ENCODE data around the gene MAP4K4. TPM values are rescaled to one million over a fixed set of nuclear protein-coding genes. Genes with fewer than 3 reads are reported as not detected.

MAP4K4 gene
- polyA plus RNA-seq, 1 donor (not counting 4 experiments of a cell fraction or from before 2014, with no cell fraction given): 84.1 TPM

- Histone ChIP-seq H3K36me3 (ENCODE audit: control insufficient read depth in 2 of 2, extremely low read depth in 1 of 2, insufficient read depth in 2 of 2, low read length in 2 of 2) (no peaks in the 10 kb centered on the region), H3K4me2 (ENCODE audit: control insufficient read depth, extremely low read depth, insufficient read depth, low read depth, low read length) (no peak overlapping the region), H3K9me1 (ENCODE audit: control insufficient read depth, extremely low read depth, insufficient read depth, low read length) (no peaks in the 10 kb centered on the region), H3K79me2 (ENCODE audit: control insufficient read depth, insufficient read depth, low read length) (no peaks in the 10 kb centered on the region), H3K9ac (ENCODE audit: control insufficient read depth, extremely low read depth, insufficient read depth, low read length) (no peak overlapping the region), H3K9me3 (ENCODE audit: control insufficient read depth, low read depth, low read length) (no peaks in the 10 kb centered on the region), H3K27me3 (ENCODE audit: control insufficient read depth, extremely low read depth, insufficient read depth, low read length) (no peaks in the 10 kb centered on the region), H3K4me3 (ENCODE audit: control insufficient read depth in 2 of 3, extremely low read depth in 1 of 3, insufficient read depth in 2 of 3, low read depth in 1 of 3, low read length in 3 of 3) (no peak overlapping the region), H2AFZ (ENCODE audit: control insufficient read depth, low read length) (no peak overlapping the region), H4K20me1 (ENCODE audit: control insufficient read depth, extremely low read depth, insufficient read depth, low read length) (no peaks in the 10 kb centered on the region), H3K27ac (ENCODE audit: control insufficient read depth, insufficient read depth, low read length) (no peak overlapping the region), H3K4me1 (ENCODE audit: control insufficient read depth, extremely low read depth, insufficient read depth, low read length) (no peaks in the 10 kb centered on the region)
- dilution Hi-C loops (cut with MboI; ENCODE audit: extremely low pct_ligation_motif_present, low sequenced_read_pairs): no loop called here
- FAIRE-seq (no peak), DNase-seq (ENCODE audit: low read depth, low spot score) (no peak)
- TF ChIP-seq EZH2 (IDR thresholded peaks at IDR 0.05; ENCODE audit: low read length) (no peak), CTCF (optimal IDR thresholded peaks at IDR 0.05 in 1 of 3, IDR thresholded peaks at IDR 0.05 in 1 of 3, conservative IDR thresholded peaks at IDR 0.05 in 1 of 3; ENCODE audit: extremely low read depth in 1 of 3, insufficient read depth in 2 of 3, low read length in 3 of 3) (no peak)
These were observed 17.6 kb upstream of the MAP4K4 start for GRCh38 chr2:101679801-101680487.

DNA sequence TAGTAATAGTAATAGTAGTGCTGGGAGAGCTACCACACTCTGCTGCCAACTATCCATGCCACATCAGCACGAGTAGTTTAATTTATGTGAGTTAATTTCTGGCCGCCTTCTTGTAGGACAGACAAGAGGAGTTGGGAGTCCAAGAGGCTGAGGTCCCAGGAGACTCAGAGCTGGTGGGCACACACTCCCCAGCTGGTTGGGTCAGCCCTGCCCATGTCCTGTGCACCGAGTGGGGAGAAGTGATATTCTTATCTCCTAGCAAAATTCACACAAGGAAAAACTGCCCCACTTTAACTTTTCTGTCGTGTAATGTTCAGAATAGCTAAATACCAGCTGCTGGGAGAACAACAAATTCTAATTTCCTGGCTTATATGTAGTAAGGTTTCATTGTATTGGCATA, 15.2 kb upstream of the MAP4K4 start:
- Histone ChIP-seq H3K9me3 (ENCODE audit: control insufficient read depth, low read depth, low read length) (no peaks in the 10 kb centered on the region), H3K27ac (ENCODE audit: control insufficient read depth, insufficient read depth, low read length) (no peak overlapping the region), H3K9ac (ENCODE audit: control insufficient read depth, extremely low read depth, insufficient read depth, low read length) (no peak overlapping the region), H3K79me2 (ENCODE audit: control insufficient read depth, insufficient read depth, low read length) (no peaks in the 10 kb centered on the region), H3K27me3 (ENCODE audit: control insufficient read depth, extremely low read depth, insufficient read depth, low read length) (no peaks in the 10 kb centered on the region), H3K36me3 (ENCODE audit: control insufficient read depth in 2 of 2, extremely low read depth in 1 of 2, insufficient read depth in 2 of 2, low read length in 2 of 2) (no peaks in the 10 kb centered on the region), H3K4me1 (ENCODE audit: control insufficient read depth, extremely low read depth, insufficient read depth, low read length) (no peaks in the 10 kb centered on the region), H3K9me1 (ENCODE audit: control insufficient read depth, extremely low read depth, insufficient read depth, low read length) (no peaks in the 10 kb centered on the region), H3K4me2 (ENCODE audit: control insufficient read depth, extremely low read depth, insufficient read depth, low read depth, low read length) (no peak overlapping the region), H2AFZ (ENCODE audit: control insufficient read depth, low read length) (no peak overlapping the region), H3K4me3 (ENCODE audit: control insufficient read depth in 2 of 3, extremely low read depth in 1 of 3, insufficient read depth in 2 of 3, low read depth in 1 of 3, low read length in 3 of 3) (no peak overlapping the region), H4K20me1 (ENCODE audit: control insufficient read depth, extremely low read depth, insufficient read depth, low read length) (no peaks in the 10 kb centered on the region)
- DNase-seq (ENCODE audit: low read depth, low spot score) (no peak), FAIRE-seq (no peak)
- dilution Hi-C loops (cut with MboI; ENCODE audit: extremely low pct_ligation_motif_present, low sequenced_read_pairs): no loop called here
- TF ChIP-seq CTCF (optimal IDR thresholded peaks at IDR 0.05 in 1 of 3, IDR thresholded peaks at IDR 0.05 in 1 of 3, conservative IDR thresholded peaks at IDR 0.05 in 1 of 3; ENCODE audit: extremely low read depth in 1 of 3, insufficient read depth in 2 of 3, low read length in 3 of 3) (no peak), EZH2 (IDR thresholded peaks at IDR 0.05; ENCODE audit: low read length) (no peak)
